K562 treated with DMSO at 1 percent for 12 hours (cell line): ENCODE measurements around the gene GATC. TPM values are rescaled to one million over a fixed set of nuclear protein-coding genes. Genes with fewer than 3 reads are reported as not detected.

ENCODE experiments used
- total RNA-seq: library from RNA; unstranded; fragments of 300-600 nt; gene quantifications from 2 replicates; pipeline ENCODE4 v1.2.3, GENCODE V29; 2022; ENCODE audit not compliant: insufficient read depth

The GATC gene
- 8.3 and 17.4 TPM in 2 replicates for total RNA-seq

GRCh38 chr12:120445911-120446843, at the start of gene GATC, which contains the start of gene TRIAP1:
GATC (plus strand) TSS chr12:120446444; CDS start chr12:120446481, 37 bp downstream.
TRIAP1 (minus strand) TSS chr12:120446384; CDS start chr12:120446372, 12 bp downstream.

GRCh38 chr12:120437735-120438494, 8.3 kb upstream of the GATC start, which contains the start of gene COX6A1:
COX6A1 (plus strand) TSS chr12:120438113; CDS start chr12:120438127, 14 bp downstream.

GRCh38 chr12:120469450-120470149, 23.4 kb downstream of the GATC start, which contains the start of gene SRSF9:
SRSF9 (minus strand) TSS chr12:120469748; CDS start chr12:120469609, 139 bp downstream.

GRCh38 chr12:120495731-120496412, 49.6 kb downstream of the GATC start, which contains the start of gene DYNLL1:
DYNLL1 (plus strand) TSS chr12:120496113; CDS start chr12:120496422, 309 bp downstream.

Other genes starting within 250 kb of the GATC start
- 7,895 and 10,585 TPM in 2 replicates for gene RPLP0, start 245.3 kb upstream of the GATC start, total RNA-seq
- 50.5 and 107 TPM in 2 replicates for gene PXN, start 180.7 kb upstream of the GATC start, total RNA-seq
- gene RNU4-2, start 154.5 kb upstream of the GATC start, total RNA-seq, result not detected in 2 replicates
- gene RNU4-1, start 153.2 kb upstream of the GATC start, total RNA-seq, result not detected in 2 replicates
- gene SIRT4, start 144.1 kb upstream of the GATC start, total RNA-seq, result 5.9 and 7.8 TPM in 2 replicates
- not detected in 2 replicates for gene PLA2G1B, start 118.7 kb upstream of the GATC start, total RNA-seq
- not detected in 2 replicates for gene MSI1, start 77.3 kb upstream of the GATC start, total RNA-seq
- gene COX6A1, start 8.3 kb upstream of the GATC start, total RNA-seq, result 703 and 1,042 TPM in 2 replicates
- gene TRIAP1, start 60 bp upstream of the GATC start, total RNA-seq, result 24.7 and 30.4 TPM in 2 replicates
- gene SRSF9, start 23.3 kb downstream of the GATC start, total RNA-seq, result 200 and 213 TPM in 2 replicates
- gene DYNLL1, start 49.7 kb downstream of the GATC start, total RNA-seq, result 529 and 566 TPM in 2 replicates
- 32.7 and 34.1 TPM in 2 replicates for gene COQ5, start 82.7 kb downstream of the GATC start, total RNA-seq
- 110 and 186 TPM in 2 replicates for gene RNF10, start 87.9 kb downstream of the GATC start, total RNA-seq
- 62.8 and 71.8 TPM in 2 replicates for gene POP5, start 135.0 kb downstream of the GATC start, total RNA-seq
- not detected in 2 replicates for gene CABP1, start 194.2 kb downstream of the GATC start, total RNA-seq
- 18.8 and 63.9 TPM in 2 replicates for gene MLEC, start 240.7 kb downstream of the GATC start, total RNA-seq